Endodermal cell (in vitro differentiated cells): ENCODE results near the gene ACLY. TPM values are rescaled to one million over a fixed set of nuclear protein-coding genes. Genes with fewer than 3 reads are reported as not detected.

Experiments used
- DNase-seq: peaks from one replicate; pipeline ENCODE4 v3.0.0-alpha.2; 2017
- H3K27ac ChIP-seq: 2 replicates; pipeline ENCODE4 v1.5.1; 2013; ENCODE audit warnings: mild to moderate bottlenecking, low read depth, low read length, moderate library complexity
- H3K27me3 ChIP-seq: 2 replicates; pipeline ENCODE4 v1.6.1; 2013; ENCODE audit warnings: mild to moderate bottlenecking, low read length, moderate library complexity; ENCODE audit not compliant: insufficient read depth, control insufficient read depth, poor library complexity, severe bottlenecking
- H3K36me3 ChIP-seq: 2 replicates; pipeline ENCODE4 v1.7.0; 2013; ENCODE audit warnings: mild to moderate bottlenecking, low read length, moderate library complexity; ENCODE audit not compliant: control insufficient read depth, insufficient read depth
- H3K4me1 ChIP-seq: one replicate; pipeline ENCODE4 v1.7.0; 2013; ENCODE audit warnings: low read length; ENCODE audit not compliant: control insufficient read depth, insufficient read depth
- H3K4me3 ChIP-seq: 2 replicates; pipeline ENCODE4 v1.5.1; 2013; ENCODE audit warnings: mild to moderate bottlenecking, low read length, moderate library complexity
- H3K9ac ChIP-seq: 2 replicates; pipeline ENCODE4 v1.6.1; 2013; ENCODE audit warnings: mild to moderate bottlenecking, low read length, moderate library complexity; ENCODE audit not compliant: poor library complexity, severe bottlenecking; ENCODE audit errors: extremely low read depth
- H3K9me3 ChIP-seq: 2 replicates; pipeline ENCODE4 v1.6.1; 2013; ENCODE audit warnings: mild to moderate bottlenecking, low read length, moderate library complexity; ENCODE audit not compliant: control insufficient read depth
- H3K27ac Mint-ChIP-seq: 2 replicates; pipeline ENCODE4 v1.8.0; 2020; ENCODE audit warnings: mixed read lengths
- H3K27me3 Mint-ChIP-seq: 2 replicates; pipeline ENCODE4 v1.8.0; 2021; ENCODE audit warnings: mild to moderate bottlenecking, mixed read lengths; ENCODE audit not compliant: insufficient read depth
- H3K36me3 Mint-ChIP-seq: 2 replicates; pipeline ENCODE4 v1.8.0; 2020; ENCODE audit warnings: low read depth, mixed read lengths
- H3K4me1 Mint-ChIP-seq: 2 replicates; pipeline ENCODE4 v1.8.0; 2020; ENCODE audit warnings: mixed read lengths
- H3K4me3 Mint-ChIP-seq: 2 replicates; pipeline ENCODE4 v1.8.0; 2020; ENCODE audit warnings: mild to moderate bottlenecking, moderate library complexity, mixed read lengths
- H3K9me3 Mint-ChIP-seq: 2 replicates; pipeline ENCODE4 v1.8.0; 2020; ENCODE audit warnings: mild to moderate bottlenecking, mixed read lengths
- WGBS, 2 experiments: methylation state at CpG; one replicate each; pipeline versions ENCODE4 v1.1.5 to v1.1.7; 2013; ENCODE audit warnings: missing lambda C conversion rate in 2 of 2, mixed read lengths in 1 of 2; ENCODE audit not compliant: insufficient coverage in 1 of 2, insufficient read length in 1 of 2; 5-methylcytosine and 5-hydroxymethylcytosine counted together
- total RNA-seq, 2 donors: library from RNA; stranded (reverse); fragmentation: NEBNext Ultra II Directional in 1 of 2; extraction: Animal tissue kit (Norgen Biotek cat#: 25700) in 1 of 2; gene quantifications; 2 replicates in 1 of 2; 3 replicates in 1 of 2; pipeline ENCODE4 v1.2.1, GENCODE V29; 2021
- TF ChIP-seq, protein P1 (sequence below): fragments of 200-600 bp; sonication (generic); conservative IDR thresholded peaks from 2 replicates; pipeline ENCODE4 v1.5.0; 2021; ENCODE audit warnings: antibody characterized with exemption, mild to moderate bottlenecking

The ACLY gene
- total RNA-seq, 2 donors from 2014 or later, result 261 to 304 TPM

DNA sequence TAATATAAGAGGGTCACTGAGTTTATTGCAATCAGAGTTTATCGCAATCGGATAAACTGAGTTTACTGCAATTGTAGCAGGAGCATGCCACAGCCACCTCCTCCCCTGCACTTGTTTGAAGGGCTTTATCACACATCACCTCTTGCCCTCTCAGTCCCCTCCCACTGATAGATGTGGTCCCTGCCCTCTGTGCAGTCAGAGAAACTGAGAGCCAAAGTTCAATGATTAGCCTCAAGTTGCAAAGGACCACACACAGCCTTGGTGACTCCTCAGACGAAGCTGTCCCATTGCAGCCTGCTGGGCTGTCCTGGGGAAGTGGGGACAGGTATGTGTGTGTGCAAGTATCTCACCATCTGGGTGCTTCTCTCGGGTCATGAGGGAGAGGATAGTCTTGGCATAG, 13.6 kb downstream of the ACLY start:
- H3K9ac ChIP-seq, result no peak overlapping the region
- H3K4me3 ChIP-seq, result no peak overlapping the region
- Mint-ChIP-seq H3K27ac (no peak overlapping the region), H3K9me3 (no peaks in the 10 kb centered on the region), H3K36me3 (peaks cover 86% of the 10 kb centered on the region), H3K4me1 (peaks cover 15% of the 10 kb centered on the region), H3K27me3 (no peaks in the 10 kb centered on the region), H3K4me3 (no peak overlapping the region)
- TF ChIP-seq, protein P1, sequence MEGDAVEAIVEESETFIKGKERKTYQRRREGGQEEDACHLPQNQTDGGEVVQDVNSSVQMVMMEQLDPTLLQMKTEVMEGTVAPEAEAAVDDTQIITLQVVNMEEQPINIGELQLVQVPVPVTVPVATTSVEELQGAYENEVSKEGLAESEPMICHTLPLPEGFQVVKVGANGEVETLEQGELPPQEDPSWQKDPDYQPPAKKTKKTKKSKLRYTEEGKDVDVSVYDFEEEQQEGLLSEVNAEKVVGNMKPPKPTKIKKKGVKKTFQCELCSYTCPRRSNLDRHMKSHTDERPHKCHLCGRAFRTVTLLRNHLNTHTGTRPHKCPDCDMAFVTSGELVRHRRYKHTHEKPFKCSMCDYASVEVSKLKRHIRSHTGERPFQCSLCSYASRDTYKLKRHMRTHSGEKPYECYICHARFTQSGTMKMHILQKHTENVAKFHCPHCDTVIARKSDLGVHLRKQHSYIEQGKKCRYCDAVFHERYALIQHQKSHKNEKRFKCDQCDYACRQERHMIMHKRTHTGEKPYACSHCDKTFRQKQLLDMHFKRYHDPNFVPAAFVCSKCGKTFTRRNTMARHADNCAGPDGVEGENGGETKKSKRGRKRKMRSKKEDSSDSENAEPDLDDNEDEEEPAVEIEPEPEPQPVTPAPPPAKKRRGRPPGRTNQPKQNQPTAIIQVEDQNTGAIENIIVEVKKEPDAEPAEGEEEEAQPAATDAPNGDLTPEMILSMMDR, result no peak
- H3K9me3 ChIP-seq, result no peaks in the 10 kb centered on the region
- H3K27ac ChIP-seq, result no peak overlapping the region
- peaks cover 3% of the 10 kb centered on the region for H3K4me1 ChIP-seq
- peaks cover 92% of the 10 kb centered on the region for H3K36me3 ChIP-seq
- no peaks in the 10 kb centered on the region for H3K27me3 ChIP-seq
- DNase-seq, result no peak
- WGBS, 2 experiments, result 95 to 98% methylated on average over 2 to 4 of the region's 4 CpGs

DNA sequence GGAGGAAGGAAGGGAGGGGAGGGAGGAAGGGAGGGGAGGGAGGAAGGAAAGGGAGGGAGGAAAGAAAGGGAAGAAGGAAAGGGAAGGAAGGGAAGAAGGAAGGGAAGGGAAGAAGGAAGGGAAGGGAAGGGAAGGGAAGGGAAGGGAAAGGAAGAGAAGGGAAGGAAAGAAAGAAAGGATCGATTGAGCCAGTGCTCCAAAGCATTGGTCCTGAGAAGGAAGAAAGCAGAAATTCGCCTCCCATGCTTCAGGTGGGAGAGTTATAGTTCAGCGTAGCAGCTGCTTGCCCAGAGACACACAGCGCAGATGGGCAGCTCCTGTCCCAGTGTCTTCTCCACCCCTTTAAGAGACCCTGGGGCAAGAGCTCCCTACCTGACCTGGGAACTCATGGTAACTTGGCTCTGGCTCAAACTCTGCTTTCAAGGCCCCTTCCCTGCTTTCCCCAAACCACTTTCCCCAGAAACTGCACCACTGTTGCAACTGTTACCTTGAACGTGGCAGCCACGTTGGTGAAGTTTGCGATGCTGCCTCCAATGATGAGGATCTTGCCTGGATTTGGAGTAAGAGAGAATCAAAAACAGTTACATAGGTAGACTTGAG, 14.4 kb downstream of the ACLY start:
- Histone ChIP-seq H3K9me3 (no peaks in the 10 kb centered on the region), H3K27me3 (no peaks in the 10 kb centered on the region), H3K27ac (no peak overlapping the region), H3K4me1 (peaks cover 3% of the 10 kb centered on the region), H3K36me3 (peaks cover 88% of the 10 kb centered on the region), H3K4me3 (no peak overlapping the region), H3K9ac (no peak overlapping the region)
- Mint-ChIP-seq H3K9me3 (no peaks in the 10 kb centered on the region), H3K36me3 (peaks cover 80% of the 10 kb centered on the region), H3K4me3 (no peak overlapping the region), H3K27ac (no peak overlapping the region), H3K27me3 (no peaks in the 10 kb centered on the region), H3K4me1 (peaks cover 15% of the 10 kb centered on the region)
- 96 to 98% methylated on average over 7 of the region's 7 CpGs for WGBS, 2 experiments
- DNase-seq, result no peak
- TF ChIP-seq, protein P1, result no peak

DNA sequence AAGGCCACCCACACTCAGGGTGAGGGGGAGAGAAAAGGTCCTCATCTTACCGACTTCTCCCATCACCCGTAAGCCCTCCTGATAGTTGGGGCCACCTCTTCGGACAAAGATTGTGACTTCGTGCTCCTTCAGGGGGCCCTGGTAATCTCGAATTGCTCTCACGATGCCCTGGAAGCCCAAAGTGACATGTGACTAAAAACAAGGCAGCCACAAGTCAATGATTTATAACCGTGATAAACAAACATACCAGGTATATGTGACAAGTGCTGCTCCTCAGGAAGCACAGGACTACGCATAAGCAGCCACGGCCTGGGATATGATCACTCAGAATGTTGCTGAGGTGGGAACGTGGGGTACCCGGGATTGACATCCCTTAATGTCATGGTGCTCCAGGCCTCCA, 17.1 kb downstream of the ACLY start:
- H3K9me3 Mint-ChIP-seq, result no peaks in the 10 kb centered on the region
- no peak for DNase-seq
- H3K27me3 ChIP-seq, result no peaks in the 10 kb centered on the region
- no peak overlapping the region for H3K4me3 ChIP-seq
- no peaks in the 10 kb centered on the region for H3K4me1 Mint-ChIP-seq
- no peak overlapping the region for H3K9ac ChIP-seq
- H3K4me1 ChIP-seq, result peaks cover 3% of the 10 kb centered on the region
- 87 to 98% methylated on average over 7 to 11 of the region's 11 CpGs for WGBS, 2 experiments
- H3K27me3 Mint-ChIP-seq, result no peaks in the 10 kb centered on the region
- peaks cover 83% of the 10 kb centered on the region for H3K36me3 Mint-ChIP-seq
- H3K4me3 Mint-ChIP-seq, result no peak overlapping the region
- TF ChIP-seq, protein P1, result no peak
- H3K27ac Mint-ChIP-seq, result no peak overlapping the region
- H3K27ac ChIP-seq, result no peak overlapping the region
- peaks cover 89% of the 10 kb centered on the region for H3K36me3 ChIP-seq
- no peaks in the 10 kb centered on the region for H3K9me3 ChIP-seq
